ENCODE results near the gene HTT. TPM values are rescaled to one million over a fixed set of nuclear protein-coding genes. Genes with fewer than 3 reads are reported as not detected.

The HTT gene
- polyA plus RNA-seq, 1 donor (not counting 4 experiments of a cell fraction or from before 2014, with no cell fraction given) = 16.2 TPM

DNA sequence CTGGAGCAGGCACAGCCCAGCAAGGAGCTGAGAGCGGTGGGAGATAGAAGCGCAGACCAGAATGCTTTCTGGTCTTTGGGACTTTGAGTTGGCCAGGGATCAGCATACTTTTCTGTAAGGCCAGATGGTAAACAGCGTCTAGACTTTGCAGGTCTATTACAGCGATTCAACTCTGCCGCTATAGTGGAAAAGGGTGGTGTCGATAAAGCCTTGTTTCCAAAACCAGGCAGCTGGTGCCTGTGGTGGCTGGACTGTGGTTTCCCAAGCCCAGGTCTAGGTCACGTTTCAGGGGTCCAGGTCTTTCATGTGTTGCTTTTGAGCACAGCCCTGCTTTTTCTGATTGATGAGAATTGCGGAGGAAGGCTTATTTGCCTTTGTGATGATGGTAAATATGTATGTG lies 40.2 kb upstream of the HTT start:
- Histone ChIP-seq H3K4me1 (ENCODE audit: control insufficient read depth, extremely low read depth, insufficient read depth, low read length) (peaks cover 12% of the 10 kb centered on the region), H3K9me1 (ENCODE audit: control insufficient read depth, extremely low read depth, insufficient read depth, low read length) (no peaks in the 10 kb centered on the region), H3K4me2 (ENCODE audit: control insufficient read depth, extremely low read depth, insufficient read depth, low read depth, low read length) (no peak overlapping the region), H3K9ac (ENCODE audit: control insufficient read depth, extremely low read depth, insufficient read depth, low read length) (no peak overlapping the region), H3K27me3 (ENCODE audit: control insufficient read depth, extremely low read depth, insufficient read depth, low read length) (peaks cover 12% of the 10 kb centered on the region), H3K4me3 (ENCODE audit: control insufficient read depth in 2 of 3, extremely low read depth in 1 of 3, insufficient read depth in 2 of 3, low read depth in 1 of 3, low read length in 3 of 3) (no peak overlapping the region), H3K9me3 (ENCODE audit: control insufficient read depth, low read depth, low read length) (no peaks in the 10 kb centered on the region), H3K27ac (ENCODE audit: control insufficient read depth, insufficient read depth, low read length) (no peak overlapping the region), H2AFZ (ENCODE audit: control insufficient read depth, low read length) (no peak overlapping the region), H4K20me1 (ENCODE audit: control insufficient read depth, extremely low read depth, insufficient read depth, low read length) (no peaks in the 10 kb centered on the region), H3K79me2 (ENCODE audit: control insufficient read depth, insufficient read depth, low read length) (no peaks in the 10 kb centered on the region), H3K36me3 (ENCODE audit: control insufficient read depth in 2 of 2, extremely low read depth in 1 of 2, insufficient read depth in 2 of 2, low read length in 2 of 2) (no peaks in the 10 kb centered on the region)
- no peak for TF ChIP-seq EZH2 (IDR thresholded peaks at IDR 0.05; ENCODE audit: low read length)
- TF ChIP-seq, protein P1, sequence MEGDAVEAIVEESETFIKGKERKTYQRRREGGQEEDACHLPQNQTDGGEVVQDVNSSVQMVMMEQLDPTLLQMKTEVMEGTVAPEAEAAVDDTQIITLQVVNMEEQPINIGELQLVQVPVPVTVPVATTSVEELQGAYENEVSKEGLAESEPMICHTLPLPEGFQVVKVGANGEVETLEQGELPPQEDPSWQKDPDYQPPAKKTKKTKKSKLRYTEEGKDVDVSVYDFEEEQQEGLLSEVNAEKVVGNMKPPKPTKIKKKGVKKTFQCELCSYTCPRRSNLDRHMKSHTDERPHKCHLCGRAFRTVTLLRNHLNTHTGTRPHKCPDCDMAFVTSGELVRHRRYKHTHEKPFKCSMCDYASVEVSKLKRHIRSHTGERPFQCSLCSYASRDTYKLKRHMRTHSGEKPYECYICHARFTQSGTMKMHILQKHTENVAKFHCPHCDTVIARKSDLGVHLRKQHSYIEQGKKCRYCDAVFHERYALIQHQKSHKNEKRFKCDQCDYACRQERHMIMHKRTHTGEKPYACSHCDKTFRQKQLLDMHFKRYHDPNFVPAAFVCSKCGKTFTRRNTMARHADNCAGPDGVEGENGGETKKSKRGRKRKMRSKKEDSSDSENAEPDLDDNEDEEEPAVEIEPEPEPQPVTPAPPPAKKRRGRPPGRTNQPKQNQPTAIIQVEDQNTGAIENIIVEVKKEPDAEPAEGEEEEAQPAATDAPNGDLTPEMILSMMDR (optimal IDR thresholded peaks at IDR 0.05 in 1 of 3, IDR thresholded peaks at IDR 0.05 in 1 of 3, conservative IDR thresholded peaks at IDR 0.05 in 1 of 3; ENCODE audit: extremely low read depth in 1 of 3, insufficient read depth in 2 of 3, low read length in 3 of 3) = no peak
- DNase-seq (ENCODE audit: low read depth, low spot score) (no peak), FAIRE-seq (no peak)
- dilution Hi-C loops (cut with MboI; ENCODE audit: extremely low pct_ligation_motif_present, low sequenced_read_pairs) = no loop called here

DNA sequence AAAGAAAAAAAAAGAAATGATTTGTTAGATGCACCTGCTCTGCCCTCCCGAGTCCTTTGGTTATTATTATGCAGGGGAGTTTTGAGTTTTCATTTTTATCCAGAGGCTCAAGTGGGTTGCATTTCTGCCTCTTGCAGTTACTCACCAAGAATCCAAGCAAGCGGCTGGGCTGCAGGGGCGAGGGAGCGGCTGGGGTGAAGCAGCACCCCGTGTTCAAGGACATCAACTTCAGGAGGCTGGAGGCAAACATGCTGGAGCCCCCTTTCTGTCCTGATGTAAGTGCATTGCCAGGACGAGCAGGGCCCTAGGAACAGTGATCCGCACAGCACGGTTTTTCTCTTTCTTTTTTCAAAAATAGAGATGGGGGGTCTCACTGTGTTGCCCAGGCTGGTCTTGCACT lies 39.2 kb upstream of the HTT start:
- no peaks in the 10 kb centered on the region for H3K36me3 ChIP-seq (ENCODE audit: control insufficient read depth in 2 of 2, extremely low read depth in 1 of 2, insufficient read depth in 2 of 2, low read length in 2 of 2)
- H4K20me1 ChIP-seq (ENCODE audit: control insufficient read depth, extremely low read depth, insufficient read depth, low read length) = no peaks in the 10 kb centered on the region
- no peak overlapping the region for H3K4me3 ChIP-seq (ENCODE audit: control insufficient read depth in 2 of 3, extremely low read depth in 1 of 3, insufficient read depth in 2 of 3, low read depth in 1 of 3, low read length in 3 of 3)
- TF ChIP-seq, protein P1 (optimal IDR thresholded peaks at IDR 0.05 in 1 of 3, IDR thresholded peaks at IDR 0.05 in 1 of 3, conservative IDR thresholded peaks at IDR 0.05 in 1 of 3; ENCODE audit: extremely low read depth in 1 of 3, insufficient read depth in 2 of 3, low read length in 3 of 3) = no peak
- no peak for TF ChIP-seq EZH2 (IDR thresholded peaks at IDR 0.05; ENCODE audit: low read length)
- peaks cover 12% of the 10 kb centered on the region for H3K27me3 ChIP-seq (ENCODE audit: control insufficient read depth, extremely low read depth, insufficient read depth, low read length)
- H3K9me1 ChIP-seq (ENCODE audit: control insufficient read depth, extremely low read depth, insufficient read depth, low read length) = no peaks in the 10 kb centered on the region
- H3K9ac ChIP-seq (ENCODE audit: control insufficient read depth, extremely low read depth, insufficient read depth, low read length) = no peak overlapping the region
- H2AFZ ChIP-seq (ENCODE audit: control insufficient read depth, low read length) = no peak overlapping the region
- dilution Hi-C loops (cut with MboI; ENCODE audit: extremely low pct_ligation_motif_present, low sequenced_read_pairs) = no loop called here
- H3K27ac ChIP-seq (ENCODE audit: control insufficient read depth, insufficient read depth, low read length) = no peak overlapping the region
- DNase-seq (ENCODE audit: low read depth, low spot score) (no peak), FAIRE-seq (no peak)
- H3K79me2 ChIP-seq (ENCODE audit: control insufficient read depth, insufficient read depth, low read length) = no peaks in the 10 kb centered on the region
- H3K4me1 ChIP-seq (ENCODE audit: control insufficient read depth, extremely low read depth, insufficient read depth, low read length) = peaks cover 12% of the 10 kb centered on the region
- H3K4me2 ChIP-seq (ENCODE audit: control insufficient read depth, extremely low read depth, insufficient read depth, low read depth, low read length) = no peak overlapping the region
- no peaks in the 10 kb centered on the region for H3K9me3 ChIP-seq (ENCODE audit: control insufficient read depth, low read depth, low read length)
